ENCODE data around the gene SGPL1.
A peak's percentile ranks its signal among the peaks of the same experiment; 100 is the strongest.
"Not testable (repeated sequence)": the region's sequence is repeated elsewhere in the genome, so short reads cannot be mapped to it uniquely, and the experiment has no call there.

The SGPL1 gene, protein sequence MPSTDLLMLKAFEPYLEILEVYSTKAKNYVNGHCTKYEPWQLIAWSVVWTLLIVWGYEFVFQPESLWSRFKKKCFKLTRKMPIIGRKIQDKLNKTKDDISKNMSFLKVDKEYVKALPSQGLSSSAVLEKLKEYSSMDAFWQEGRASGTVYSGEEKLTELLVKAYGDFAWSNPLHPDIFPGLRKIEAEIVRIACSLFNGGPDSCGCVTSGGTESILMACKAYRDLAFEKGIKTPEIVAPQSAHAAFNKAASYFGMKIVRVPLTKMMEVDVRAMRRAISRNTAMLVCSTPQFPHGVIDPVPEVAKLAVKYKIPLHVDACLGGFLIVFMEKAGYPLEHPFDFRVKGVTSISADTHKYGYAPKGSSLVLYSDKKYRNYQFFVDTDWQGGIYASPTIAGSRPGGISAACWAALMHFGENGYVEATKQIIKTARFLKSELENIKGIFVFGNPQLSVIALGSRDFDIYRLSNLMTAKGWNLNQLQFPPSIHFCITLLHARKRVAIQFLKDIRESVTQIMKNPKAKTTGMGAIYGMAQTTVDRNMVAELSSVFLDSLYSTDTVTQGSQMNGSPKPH

DNA sequence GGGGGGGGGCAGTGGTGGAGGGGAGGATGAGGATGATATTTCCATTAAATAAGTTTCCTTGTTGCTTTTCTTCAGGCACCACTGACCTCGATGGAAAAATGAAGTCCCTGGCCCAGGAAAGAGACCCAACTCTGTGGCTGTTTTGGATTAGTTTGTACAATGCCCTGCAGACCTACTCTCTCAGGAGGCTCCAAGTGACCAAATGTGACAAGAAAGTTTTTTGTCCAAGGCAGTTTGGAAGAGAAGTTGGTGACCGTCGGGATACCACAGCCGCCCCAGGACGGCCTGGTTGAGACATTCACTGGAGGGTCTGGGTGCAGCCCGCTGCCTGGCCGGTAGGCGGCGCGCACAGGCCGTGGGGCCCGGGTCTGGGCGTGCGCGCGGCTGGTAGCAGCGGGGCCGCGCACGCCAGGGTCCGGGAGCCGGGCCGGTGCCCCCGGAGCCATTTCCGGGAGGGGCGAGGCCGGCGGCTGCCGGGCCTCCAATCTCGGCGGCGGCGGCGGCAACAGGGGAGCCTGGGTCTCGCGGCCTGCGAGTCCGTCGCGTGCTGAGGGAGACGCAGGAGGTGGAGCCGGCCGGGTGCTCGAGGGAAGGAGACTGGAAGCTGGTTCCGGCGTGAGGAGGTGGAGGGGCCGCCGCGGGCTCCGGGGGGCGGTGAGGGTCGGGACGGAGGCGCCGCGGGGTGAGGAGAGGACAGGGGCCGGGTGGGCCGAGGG, at the start of gene SGPL1:
Gene SGPL1, plus strand, starts transcription at position 445 of the 716 bp plus-strand sequence. CDS start 906 bp downstream, outside the sequence.
- DNase-seq = peak; percentile 87

DNA sequence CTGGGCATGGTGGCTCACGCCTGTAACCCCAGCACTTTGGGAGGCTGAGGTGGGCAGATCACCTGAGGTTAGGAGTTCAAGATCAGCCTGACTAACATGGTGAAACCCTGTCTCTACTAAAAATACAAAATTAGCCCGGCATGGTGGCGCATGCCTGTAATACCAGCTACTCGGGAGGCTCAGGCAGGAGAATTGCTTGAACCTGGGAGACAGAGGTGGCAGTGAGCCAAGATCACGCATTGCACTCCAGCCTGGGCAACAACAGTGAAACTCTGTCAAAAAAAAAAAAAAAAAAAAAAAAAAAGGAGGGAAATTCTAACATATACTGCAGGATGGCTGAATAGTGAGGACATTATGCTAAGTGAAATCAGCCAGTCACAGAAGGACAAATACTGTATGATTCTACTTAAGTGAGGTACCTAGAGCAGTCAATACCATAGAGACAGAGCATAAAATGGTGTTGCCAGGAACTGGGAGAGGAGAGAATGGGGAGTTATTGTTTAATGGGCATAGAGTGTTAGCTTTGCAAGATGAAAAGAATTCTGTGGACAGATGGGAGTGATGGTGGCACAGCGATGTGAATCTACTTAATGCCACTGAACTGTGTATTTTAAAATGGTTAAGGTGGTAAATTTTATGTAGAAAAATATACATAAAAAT, 47.6 kb upstream of the SGPL1 start:
- not testable (repeated sequence) for DNase-seq

DNA sequence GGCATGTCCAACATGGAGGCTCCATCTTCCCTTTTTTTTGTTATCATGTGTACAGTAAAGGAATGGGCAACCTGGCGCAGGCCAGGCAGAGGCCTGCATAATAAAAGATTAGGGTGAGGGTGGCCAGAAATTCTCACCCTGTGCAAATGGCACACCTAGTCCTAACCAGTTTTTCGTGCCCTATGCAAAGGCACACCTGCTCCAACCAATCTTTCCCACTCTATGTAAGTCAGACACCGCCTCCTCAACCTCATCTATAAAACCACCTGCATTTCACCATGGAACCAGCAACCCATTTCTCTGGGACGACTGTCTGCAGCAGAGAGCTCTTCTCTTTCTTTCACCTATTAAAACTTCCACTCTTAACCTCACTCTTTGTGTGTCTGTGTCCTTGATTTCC, 46.6 kb upstream of the SGPL1 start:
- no peak for DNase-seq

DNA sequence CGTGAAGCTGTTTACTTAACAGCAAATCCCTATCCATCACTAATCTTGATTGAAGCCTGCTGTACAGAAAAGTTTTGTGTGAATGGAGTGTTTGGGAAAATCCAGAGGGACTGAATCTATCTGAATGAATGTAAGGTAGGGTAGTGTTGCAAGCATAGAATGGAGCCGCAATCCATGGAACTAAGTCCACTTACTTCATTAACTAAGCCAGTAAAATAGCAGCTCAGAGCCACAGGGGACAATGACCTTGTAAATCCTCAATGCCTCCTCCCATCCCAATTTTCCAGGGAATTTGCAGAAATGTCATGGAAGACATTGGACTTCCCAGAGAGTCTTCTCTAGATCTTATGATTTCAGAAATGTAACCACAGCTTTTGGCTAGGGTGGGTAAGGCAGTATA, 45.7 kb upstream of the SGPL1 start:
- no peak for DNase-seq

DNA sequence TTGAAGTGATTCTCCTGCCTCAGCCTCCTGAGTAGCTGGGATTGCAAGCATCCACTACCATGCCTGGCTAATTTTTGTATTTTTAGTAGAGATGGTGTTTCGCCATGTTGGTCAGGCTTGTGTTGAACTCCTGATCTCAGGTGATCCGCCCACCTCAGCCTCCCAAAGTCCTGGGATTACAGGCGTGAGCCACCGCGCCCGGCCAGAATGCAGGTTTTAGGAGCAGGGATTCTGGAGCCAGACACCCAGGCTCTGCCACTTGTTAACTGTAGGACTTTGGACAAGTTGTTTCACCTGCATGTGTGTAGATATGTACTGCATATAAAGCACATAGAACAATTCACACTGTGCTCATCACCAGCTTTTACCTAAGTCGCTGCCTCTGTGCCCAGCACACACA, 45.2 kb upstream of the SGPL1 start:
- DNase-seq = not testable (repeated sequence)

DNA sequence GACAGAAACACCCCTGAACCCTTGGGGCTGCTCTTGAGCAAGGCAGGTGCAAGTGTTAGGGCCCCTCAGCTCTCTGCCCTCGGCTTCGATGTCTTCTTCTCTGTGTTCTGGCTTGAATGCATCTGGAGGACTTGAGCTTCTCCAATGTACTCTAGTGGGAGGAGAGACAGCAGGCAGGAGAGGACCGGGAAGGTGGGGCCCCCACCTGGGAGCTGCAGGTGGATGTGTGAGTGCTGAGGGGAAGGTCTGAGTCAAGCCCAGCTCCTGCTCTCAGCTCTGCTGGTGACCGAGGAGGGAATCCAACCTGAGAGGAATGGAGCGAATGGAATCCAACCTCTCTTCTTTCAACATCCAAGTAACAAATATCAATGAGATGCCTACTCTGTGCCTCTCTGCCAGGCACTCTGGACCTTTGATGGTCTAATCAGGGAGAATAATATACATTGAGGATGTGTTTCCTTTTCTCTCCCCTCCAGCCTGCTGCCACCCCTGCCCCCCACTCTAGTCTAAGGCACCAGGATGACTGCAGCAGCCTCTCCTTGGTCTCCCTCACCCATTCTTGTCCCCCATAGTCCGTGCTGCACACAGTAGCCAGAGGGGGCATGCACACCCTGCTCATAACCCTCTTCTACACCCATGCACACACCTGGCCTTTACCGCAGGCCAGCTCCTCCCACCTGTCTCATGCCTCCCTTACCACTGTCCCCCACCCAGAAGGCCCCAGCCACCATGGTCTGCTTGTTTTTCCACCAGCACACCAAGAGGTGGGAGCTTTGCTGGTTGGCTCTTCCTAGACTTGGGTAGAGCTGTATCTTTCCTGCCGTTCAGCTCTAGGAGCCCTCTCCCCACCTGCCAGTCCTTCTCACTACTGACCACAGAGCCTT, 44.2 kb upstream of the SGPL1 start:
- no peak for DNase-seq

DNA sequence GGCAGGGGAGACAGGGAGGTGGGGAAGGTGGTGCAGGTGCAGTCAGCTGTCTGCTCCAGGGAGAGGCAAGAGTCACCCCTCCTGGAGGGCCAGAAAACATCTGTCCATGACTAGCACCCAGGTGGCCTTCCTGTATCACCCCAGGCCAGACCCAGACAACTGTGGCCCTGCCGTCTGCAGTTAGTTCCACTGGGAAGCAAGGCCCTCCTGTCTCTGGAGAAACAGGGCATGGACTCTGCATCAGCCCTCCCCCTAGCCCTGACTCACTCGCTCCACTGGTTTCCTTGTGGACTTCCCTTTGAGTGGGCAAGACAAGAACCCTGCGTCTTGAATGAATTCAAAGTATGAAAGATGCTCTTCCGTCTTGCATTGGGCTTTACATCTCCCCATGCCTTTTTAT, 43.1 kb upstream of the SGPL1 start:
- DNase-seq = no peak

DNA sequence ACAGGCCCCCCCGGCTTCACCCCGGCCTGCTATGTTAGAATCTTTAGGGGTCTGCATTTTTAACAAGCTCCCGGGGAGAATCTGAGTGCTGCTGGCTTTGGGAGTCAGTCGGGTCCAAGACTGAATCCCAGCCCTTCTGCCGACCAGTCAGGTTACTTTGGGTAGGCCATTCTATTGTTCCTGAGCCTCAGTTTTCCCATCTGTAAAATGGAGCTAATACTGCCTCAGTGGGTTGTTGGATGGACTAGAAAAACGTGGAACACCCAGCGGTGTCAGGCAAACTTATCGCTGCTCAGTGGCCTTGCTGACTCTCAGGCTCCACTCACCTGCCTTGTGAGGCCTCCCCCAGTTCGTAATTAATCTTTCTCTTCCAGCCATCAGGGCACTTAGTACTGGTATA, 42.3 kb upstream of the SGPL1 start:
- DNase-seq = no peak

DNA sequence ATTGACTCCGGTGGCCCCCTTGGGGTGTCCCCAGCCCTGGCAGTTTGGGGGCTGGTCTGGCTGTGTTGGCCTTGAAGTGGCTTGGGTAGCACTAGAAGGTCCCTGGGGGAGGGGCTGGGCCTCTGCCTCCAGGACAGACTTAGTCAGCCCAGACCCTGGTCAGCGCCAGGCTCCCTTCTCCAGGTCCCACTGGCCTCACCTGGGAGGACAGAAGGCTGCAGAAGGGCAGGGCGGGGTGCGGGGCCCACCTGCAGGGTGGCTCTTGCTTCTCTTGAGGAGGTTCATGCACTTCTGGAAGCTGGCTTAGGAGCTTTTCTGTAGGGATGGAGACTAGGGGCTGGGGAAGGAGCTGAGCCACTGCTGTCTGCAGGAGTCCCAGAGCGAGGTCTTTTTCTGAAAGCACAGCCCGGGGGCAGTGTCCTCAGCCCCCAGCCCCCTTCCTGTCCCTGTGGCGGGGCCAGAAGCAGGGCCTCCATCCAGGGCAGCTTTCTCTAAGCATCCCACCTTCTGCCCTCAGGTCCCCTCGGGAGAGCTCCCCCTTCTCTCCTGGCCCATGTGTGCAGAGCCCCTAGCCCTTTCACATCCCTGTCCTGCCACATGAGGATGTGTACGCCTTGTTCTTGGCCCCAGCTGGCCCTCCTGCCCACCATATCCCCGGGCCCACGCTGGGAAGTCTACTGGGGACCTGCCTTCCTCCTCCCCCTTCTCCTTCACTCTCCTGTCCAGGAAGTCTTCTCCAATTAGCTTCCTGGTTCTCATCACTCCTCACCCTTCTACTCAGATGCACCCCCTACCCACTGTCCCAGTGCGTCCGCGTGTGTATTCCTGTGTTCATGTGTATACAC, 41.6 kb upstream of the SGPL1 start:
- DNase-seq = no peak

DNA sequence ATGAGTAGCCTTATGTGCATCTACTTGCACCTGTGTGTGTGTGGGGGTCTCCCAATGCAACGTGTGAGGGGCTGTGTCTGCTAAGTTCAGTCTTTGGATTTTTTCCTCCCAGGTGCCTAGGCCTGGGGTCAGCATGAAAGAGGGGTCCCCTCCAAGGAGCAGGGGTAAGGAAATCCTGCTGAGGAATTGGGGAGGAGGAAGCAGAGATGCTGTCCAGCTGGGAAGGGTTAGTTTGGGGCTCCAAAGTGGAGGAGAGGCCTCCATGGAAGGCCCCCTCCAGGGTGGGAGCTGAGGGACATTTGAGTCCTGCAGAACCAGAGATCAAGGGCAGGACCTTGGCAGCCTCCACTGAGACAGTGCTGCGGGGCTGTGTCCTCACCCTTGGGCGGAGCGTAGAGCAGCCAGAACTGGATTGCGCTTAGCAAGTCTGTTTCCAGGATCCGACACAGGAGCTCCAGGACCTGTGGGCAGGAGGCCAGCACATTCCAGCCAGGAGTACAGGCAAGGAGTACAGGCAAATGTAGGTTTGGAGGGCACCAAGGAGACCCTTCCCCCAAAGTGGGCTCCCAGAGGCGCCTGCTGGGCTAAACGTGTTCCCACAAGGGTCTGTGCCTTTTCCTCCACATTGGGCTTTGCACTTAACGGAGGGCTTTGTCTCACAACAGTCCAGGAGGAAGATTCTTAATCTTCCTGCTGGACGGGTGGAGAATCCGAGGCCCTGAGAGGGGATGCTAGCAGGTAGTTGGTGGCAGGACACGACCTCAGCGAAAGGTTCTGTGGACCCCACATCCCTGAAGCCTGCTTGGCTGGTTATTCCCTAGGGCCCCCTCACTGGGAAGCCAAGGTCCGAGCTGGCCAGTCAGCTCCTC, 40.7 kb upstream of the SGPL1 start:
- no peak for DNase-seq

DNA sequence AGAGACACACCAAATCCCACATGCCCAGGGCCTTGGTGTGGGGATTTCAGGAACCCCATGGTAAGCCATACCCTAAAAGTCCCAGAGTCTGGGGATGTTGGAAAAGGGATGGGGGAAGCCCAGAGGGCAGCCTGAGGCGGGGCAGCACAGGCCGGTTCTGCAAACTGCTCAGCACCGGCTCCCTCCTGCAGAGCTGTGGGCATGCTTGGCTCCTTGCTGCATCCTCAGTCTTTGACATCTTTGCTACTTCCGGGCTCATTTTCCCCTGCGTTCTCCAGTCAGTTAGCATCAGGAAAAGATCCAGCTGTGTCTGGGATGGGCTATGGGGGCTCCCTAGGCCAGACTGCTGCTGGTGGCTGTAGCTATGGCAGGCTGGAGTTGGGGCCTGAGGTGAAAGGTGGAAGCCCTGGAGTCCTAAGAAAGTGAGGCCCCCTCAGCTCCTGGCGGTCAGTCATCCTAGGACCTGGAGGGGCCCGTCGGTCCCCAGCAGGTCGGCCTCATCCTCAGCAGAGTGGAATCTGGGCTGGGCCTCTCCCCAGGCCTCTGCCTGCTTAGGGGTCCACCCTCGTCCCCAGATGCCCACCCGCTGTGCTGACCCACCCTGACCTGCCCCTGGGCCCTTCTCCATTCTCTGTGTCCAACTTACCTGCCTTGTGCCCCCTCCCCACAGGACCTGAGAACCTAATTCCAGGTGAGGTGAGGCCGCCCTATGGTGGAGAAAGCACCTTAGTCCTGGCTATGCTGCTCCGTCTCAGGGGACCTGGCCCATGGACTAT, 39.9 kb upstream of the SGPL1 start:
- no peak for DNase-seq

DNA sequence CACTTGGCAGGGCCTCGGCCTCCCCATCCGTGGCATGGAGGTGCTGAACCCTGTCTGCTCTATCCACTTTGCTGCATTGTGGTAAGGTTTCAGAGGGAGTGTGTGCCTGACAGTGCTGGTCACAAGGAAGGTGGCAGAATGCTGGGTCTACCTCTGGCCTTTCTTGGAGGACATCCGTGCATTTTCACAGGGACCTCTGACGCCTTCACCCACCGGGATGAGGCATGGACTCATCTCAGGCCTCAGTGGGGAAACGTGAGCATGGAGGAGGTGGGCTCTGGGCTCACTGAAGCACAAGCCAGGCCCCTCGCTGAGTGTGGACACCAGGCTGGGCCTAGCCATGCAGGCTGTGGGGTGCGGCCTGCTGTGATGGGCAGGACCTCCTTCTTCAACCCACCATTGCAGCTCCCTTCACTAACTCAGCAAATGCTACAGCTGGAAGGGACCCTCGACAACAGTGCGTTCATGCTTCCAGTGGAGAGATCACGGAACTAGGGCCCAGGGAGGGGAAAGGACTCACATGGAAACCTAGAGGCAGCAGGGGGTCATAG, 39.2 kb upstream of the SGPL1 start:
- no peak for DNase-seq

DNA sequence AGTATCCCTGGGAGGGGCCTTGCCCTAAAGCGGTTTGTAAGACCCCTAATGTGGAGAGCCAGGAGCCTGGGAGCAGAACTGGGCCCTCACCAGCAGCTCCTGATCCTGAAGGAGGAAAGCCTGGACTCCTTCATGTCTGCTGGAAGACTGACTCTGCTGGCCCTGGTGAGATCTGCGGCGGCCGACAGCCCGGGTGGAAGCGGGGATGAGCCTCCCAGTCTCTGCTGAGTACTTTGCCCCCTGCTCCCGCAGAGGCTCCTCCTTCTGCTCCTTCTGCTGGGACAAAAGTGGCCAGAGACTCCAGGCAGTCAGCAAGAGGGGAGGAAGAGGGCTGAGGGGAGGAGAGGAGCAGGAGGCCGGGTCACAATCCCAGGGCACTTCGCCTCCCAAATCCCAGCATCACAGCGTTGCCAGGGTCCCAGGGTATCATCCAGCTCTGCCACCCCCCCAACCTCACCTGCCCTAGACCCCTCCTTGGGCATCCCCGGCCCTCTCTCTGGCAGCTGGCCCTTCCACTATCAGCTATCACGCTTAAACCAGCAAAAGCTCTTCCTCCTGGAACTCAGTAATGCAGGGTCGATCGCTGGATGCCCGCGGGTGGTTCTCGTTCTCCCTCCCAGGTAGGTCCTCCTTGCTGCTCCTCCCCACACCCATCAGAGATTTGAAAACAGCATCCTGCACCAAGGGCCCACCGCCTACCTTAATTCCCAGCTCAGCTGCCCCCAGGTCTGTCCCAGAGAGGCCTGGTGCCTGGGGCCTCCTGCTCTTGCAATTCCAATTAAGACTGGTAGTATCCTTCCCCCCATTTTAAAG, 38.5 kb upstream of the SGPL1 start:
- no peak for DNase-seq

DNA sequence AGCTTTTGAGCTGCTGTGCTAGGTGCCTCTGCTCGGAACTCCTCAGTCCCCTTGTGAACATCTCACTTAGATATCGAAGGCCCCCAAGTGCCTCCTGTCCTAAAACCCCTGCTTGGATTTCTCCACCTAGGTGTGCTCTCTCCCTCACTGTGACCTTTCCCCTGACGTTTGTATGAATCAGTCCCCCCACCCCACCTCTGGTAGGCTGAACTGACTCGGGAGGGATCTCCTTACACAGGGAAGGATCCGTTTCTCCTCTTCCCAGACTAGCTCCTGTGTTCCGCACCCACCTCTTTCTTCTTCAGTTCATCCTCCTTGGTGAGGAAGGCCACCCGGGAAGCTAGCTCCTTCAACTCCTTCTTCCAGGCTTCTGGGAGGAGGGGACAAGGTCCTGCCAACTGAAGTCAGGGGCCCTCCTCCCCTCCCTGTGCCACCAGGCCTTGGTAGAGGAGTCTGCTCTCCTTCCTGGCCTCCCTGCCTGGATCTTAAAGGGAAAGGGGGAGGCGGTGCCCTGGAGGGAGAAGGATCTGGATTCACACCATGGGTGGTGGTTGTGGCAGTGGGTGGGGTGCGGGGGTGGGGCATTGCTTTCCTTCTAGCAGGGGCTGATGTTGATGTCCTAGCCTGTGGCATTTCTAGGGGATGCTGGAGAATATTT, 37.4 kb upstream of the SGPL1 start:
- no peak for DNase-seq

DNA sequence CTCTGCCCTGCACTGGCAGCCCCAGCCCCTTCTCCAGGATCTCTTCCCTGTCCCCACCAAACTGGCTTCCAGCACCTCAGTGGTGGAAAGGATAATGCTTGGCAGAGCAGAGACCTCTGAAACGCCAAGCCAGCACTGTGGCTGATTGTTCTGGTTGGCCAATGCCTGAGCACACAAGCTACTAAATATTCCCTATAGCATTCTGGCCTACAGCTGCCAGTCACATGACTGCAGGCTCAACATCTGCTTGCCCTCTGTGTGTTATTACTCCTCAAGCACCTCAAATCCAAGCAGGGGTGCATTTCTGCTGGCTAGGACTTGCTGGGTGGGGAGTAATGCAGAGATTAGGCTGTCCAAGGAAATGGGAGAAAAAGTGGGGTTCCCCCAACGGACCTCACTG, 36.7 kb upstream of the SGPL1 start:
- DNase-seq = no peak

DNA sequence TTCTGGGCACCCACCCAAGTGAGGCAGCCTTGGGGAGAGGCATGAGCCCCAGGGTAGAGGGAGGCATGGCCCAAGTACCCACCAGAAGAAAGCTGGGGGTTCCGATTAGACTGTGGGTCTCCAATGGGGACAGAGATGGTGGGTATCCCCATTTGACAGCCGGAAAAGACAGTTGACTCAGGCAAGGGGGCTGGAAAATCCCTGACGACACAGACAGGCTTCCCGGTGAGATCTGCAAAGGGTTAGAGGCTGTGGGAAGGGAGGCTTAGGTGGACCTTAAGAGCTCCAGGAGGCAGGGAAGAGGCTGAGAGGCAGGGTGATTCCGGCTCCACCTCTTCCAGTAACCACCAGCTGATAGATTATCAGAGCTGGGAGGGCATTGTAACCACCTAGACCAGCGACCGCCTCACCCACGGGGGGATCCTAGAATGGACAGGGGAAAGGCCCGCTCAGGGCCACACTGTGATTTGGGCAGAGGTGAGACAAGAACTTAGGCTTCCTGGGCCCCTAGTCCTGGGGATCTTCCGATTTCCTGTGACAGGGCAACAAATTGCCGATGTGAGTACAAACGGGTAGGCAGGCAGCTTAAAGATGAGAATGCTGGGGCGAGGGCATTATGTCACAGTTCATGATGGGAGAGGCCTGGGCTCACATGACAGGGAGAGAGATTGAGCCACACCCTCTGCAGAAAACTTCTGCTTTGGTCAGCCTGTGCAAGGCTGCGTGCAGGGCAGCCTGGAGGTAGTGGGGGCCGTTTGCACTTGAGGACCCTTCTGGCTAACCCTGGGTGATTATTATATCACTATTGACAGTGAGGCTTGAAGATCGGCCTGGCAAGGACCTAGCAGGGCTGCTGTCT, 36.0 kb upstream of the SGPL1 start:
- DNase-seq = no peak

DNA sequence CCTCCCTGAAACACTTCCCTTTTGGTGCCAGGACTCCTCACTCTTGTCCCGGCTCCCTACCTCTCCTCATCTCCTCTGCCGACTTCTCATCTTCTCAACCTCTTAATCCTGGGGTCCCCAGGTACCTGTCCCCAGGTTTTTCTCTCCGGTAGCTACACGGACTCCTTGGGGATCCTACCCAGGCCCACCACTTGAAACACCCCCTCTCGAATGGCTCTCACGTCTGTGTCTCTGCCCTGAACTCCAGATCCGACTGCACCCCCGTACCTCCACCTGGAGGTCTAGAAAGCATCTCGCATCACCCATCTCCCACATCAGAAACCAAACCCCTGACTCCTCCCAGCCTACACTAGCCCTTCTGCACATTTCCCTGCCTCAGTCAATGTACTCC, 35.4 kb upstream of the SGPL1 start:
- no peak for DNase-seq

All from right hindlimb (tissue), 1 donor.